Measurements from ENCODE around the gene NEK6.

- TF ChIP-seq TAF1 (IDR thresholded peaks at IDR 0.05; ENCODE audit: borderline replicate concordance, insufficient read depth, low read length) (no peak), POLR2AphosphoS5 (IDR thresholded peaks at IDR 0.05; ENCODE audit: low read depth, low read length) (no peak)
These were observed 81.9 kb downstream of the NEK6 start for GRCh38 chr9:124339603-124340146.

All from PFSK-1 (cell line).